Fibroblast of pulmonary artery (primary cell): ENCODE measurements around the gene KDM7A.

Experiments used
- DNase-seq: peaks from one replicate; pipeline ENCODE4 v3.0.0-alpha.2; 2010; ENCODE audit warnings: low read depth
- H3K4me3 ChIP-seq: replicated peaks from 2 replicates; pipeline ENCODE4 v1.5.1; 2011; ENCODE audit warnings: low read depth, mild to moderate bottlenecking, control low read depth, low read length, moderate library complexity
- CTCF ChIP-seq: IDR thresholded peaks from 2 replicates; pipeline ENCODE4 v1.5.1; 2011; ENCODE audit warnings: mild to moderate bottlenecking, control low read depth, low read length, inconsistent platforms; ENCODE audit errors: missing control alignments

Gene KDM7A, protein sequence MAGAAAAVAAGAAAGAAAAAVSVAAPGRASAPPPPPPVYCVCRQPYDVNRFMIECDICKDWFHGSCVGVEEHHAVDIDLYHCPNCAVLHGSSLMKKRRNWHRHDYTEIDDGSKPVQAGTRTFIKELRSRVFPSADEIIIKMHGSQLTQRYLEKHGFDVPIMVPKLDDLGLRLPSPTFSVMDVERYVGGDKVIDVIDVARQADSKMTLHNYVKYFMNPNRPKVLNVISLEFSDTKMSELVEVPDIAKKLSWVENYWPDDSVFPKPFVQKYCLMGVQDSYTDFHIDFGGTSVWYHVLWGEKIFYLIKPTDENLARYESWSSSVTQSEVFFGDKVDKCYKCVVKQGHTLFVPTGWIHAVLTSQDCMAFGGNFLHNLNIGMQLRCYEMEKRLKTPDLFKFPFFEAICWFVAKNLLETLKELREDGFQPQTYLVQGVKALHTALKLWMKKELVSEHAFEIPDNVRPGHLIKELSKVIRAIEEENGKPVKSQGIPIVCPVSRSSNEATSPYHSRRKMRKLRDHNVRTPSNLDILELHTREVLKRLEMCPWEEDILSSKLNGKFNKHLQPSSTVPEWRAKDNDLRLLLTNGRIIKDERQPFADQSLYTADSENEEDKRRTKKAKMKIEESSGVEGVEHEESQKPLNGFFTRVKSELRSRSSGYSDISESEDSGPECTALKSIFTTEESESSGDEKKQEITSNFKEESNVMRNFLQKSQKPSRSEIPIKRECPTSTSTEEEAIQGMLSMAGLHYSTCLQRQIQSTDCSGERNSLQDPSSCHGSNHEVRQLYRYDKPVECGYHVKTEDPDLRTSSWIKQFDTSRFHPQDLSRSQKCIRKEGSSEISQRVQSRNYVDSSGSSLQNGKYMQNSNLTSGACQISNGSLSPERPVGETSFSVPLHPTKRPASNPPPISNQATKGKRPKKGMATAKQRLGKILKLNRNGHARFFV

DNA sequence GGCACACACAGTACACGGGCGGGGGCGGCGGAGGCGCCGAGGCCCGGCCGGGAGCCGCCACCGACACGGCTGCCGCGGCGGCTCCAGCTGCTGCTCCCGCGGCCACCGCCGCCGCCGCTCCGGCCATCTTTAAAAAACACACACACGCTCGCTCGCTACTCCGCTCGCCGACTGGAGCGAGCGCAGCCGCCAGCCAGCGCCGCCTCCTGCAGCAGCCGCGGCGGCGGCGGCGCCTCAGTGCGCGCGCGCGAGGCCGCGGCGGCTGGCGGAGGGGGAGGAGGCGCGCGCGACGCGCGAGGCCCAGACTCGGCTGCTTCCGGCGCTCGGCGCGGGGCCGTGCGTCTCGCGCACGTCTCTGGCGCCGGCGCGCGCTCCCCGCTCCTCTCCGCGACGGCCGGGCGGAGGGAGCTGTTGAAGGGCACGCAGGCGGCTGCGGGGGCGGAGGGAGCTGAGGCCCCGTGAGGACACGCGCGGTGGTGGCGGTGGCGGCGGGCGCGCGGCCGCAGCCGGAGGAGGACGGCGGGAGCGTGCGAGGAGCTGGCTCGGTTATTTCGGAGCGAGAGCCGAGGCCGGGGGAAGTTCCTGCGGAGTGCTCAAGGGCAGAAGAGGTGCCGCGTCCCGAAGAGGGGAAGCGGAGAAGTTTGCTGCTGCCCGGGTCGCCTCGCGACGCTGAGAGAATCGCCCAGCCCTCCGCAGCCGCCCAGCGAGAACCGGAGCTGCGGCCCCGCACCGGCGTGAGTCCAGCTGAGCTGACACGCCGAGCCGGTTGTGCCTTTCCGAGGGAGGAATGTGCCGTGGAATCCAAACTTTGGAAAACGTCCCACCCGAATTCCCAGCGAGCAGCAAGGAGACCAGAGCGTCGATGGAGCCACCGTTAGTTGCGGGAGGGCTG, at the start of gene KDM7A:
Gene KDM7A, minus strand, starts transcription at position 173 of the 892 bp plus-strand sequence. Its CDS starts 46 bp downstream, at position 127.
- no peak for TF ChIP-seq CTCF
- H3K4me3 ChIP-seq = peak within 1 kb of the TSS; percentile 67
- DNase-seq = peak; percentile 93

DNA sequence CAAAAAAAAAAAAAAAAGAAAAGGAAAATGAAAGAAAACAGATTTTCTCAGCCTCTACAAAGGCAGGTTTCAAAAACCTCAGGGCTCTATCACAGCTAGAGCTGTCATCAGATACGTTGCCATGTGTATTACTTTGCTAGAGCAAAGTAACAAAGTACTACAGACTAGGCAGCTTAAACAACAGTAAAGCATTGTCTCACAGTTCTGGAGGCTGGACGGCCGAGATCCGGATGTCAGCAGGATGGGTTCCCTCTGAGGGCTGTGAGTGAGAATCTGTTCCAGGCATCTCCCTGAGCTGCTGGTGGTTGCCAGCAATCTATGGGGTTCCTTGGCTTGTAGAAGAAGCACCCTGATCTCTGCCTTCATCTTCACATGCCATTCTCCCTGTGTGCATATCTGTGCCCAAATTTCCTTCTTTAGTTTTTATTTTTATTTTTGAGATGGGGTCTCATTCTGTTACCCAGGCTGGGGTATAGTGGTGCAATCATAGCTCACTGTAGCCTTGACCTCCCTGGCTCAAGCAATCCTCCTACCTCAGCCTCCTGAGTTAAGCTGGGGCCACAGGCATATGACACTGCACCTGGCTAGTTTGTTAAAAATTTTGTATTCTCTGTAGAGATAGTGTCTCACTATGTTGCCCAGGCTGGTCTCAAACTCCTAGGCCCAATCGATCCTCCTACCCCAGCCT, 48.9 kb upstream of the KDM7A start:
- no peak for TF ChIP-seq CTCF
- H3K4me3 ChIP-seq = no peak overlapping the region
- no peak for DNase-seq

- DNase-seq = no peak
- TF ChIP-seq CTCF = no peak
- no peak overlapping the region for H3K4me3 ChIP-seq
Measured at GRCh38 chr7:140223515-140224221, 46.9 kb upstream of the KDM7A start.

DNA sequence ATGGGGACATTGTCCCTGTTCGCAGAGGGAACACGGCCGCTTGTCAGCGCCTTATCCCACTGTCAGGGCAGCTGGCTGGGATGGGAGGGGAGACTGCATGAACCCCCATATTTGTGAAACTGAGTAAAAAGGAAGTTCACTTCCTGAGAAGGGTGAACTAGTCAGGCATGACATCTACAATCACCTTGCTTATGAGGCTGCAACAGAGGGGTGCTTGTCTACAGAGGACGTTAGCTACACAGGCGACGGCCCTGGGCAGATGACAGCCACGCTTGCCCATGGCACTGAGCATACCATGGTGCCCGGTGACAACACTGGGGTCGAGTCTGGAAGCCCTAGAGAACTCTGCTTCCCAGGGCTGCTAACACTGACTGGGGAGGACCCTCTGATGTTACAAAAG, 46.0 kb upstream of the KDM7A start:
- no peak for DNase-seq
- TF ChIP-seq CTCF = no peak
- H3K4me3 ChIP-seq = no peak overlapping the region

DNA sequence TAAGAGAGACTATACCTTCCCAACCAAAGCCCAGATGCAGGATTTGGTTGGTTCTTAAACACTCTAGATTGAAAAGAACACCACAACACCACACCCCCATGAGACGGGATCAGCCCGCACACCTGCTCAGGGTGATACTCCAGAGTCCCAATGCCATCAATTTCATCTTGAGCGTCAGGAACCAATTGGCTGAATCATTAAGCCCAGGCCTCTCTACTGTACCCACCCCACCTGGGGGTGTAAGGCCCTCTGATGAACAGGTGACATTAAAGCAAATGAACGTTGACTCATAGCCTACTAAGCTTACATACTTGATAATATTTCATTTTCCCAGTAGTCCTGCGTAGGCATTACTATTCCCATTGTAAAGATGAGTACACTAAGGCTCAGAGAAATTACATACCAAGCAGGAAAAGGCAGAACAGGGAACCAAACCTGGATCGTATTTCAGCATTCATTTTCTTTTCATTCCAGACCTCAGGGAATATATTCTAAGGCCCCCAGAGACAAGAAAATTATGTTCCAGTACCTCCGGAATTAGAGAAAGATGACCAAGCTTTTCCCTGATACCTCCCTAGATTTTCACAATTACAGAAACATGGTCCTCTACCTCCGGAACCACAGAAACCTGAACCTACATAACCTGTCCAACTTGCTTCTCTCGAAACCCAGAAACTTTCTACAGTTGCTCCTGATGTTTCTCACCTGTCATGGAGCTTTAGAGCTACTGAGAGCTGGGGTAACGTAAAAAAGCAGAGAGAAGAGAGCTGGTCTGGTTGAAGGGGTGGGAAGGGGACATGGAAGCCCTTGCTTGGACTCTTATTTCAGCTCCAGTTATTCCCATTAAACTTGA, 43.1 kb upstream of the KDM7A start:
- H3K4me3 ChIP-seq = no peak overlapping the region
- DNase-seq = no peak
- TF ChIP-seq CTCF = no peak
